IPS-NIHi7 (cell line): Measurements from ENCODE around the gene ARPP19.
"Not testable (repeated sequence)": the region's sequence is repeated elsewhere in the genome, so short reads cannot be mapped to it uniquely, and the experiment has no call there.

Experiments
- DNase-seq: peaks from one replicate; pipeline ENCODE4 v3.0.0; 2012; ENCODE audit warnings: mixed read lengths; ENCODE audit errors: extremely low spot score

The ARPP19 gene

GRCh38 chr15:52512869-52513268, 56.0 kb downstream of the ARPP19 start:
- not testable (repeated sequence) for DNase-seq

- no peak for DNase-seq
Observed at GRCh38 chr15:52511084-52511483, 57.7 kb downstream of the ARPP19 start.

- no peak for DNase-seq
Observed at GRCh38 chr15:52509500-52510245, 59.2 kb downstream of the ARPP19 start.

- no peak for DNase-seq
Observed at GRCh38 chr15:52506549-52506948, 62.3 kb downstream of the ARPP19 start.

GRCh38 chr15:52505151-52505550, 63.7 kb downstream of the ARPP19 start:
- no peak for DNase-seq

- no peak for DNase-seq
Observed at GRCh38 chr15:52503788-52504496, 64.9 kb downstream of the ARPP19 start.

GRCh38 chr15:52502608-52503007, 66.2 kb downstream of the ARPP19 start:
- no peak for DNase-seq

GRCh38 chr15:52499506-52499905, 69.3 kb downstream of the ARPP19 start:
- DNase-seq = no peak

- DNase-seq = no peak
Observed at GRCh38 chr15:52498706-52499105, 70.1 kb downstream of the ARPP19 start.
